ENCODE measurements around the gene BRK1. TPM values are rescaled to one million over a fixed set of nuclear protein-coding genes. Genes with fewer than 3 reads are reported as not detected.
"Not testable (repeated sequence)": the region's sequence is repeated elsewhere in the genome, so short reads cannot be mapped to it uniquely, and the experiment has no call there.

The BRK1 gene
- total RNA-seq, 1 experiment from 2014 or later, result 126 TPM

- intact Hi-C loops (cut with micrococcal nuclease; ENCODE audit: unreplicated experiment), result no loop called here
- no TSS peak for BruUV-seq (replicated peaks)
- no peak for TF ChIP-seq CTCF (IDR thresholded peaks at IDR 0.05; ENCODE audit: unreplicated experiment)
- DNase-seq, result peak; percentile 6
- H3K36me3 Mint-ChIP-seq (ENCODE audit: insufficient read depth, unreplicated experiment), result peaks cover 30% of the 10 kb centered on the region
- H3K4me3 Mint-ChIP-seq (ENCODE audit: low read depth, unreplicated experiment), result peak overlapping the region; percentile 99
- H3K9me3 Mint-ChIP-seq (ENCODE audit: low read depth, unreplicated experiment), result no peaks in the 10 kb centered on the region
- H3K4me1 Mint-ChIP-seq (ENCODE audit: low read depth, unreplicated experiment), result no peaks in the 10 kb centered on the region
- H3K27ac Mint-ChIP-seq (ENCODE audit: unreplicated experiment), result peak overlapping the region; percentile 95
- no peaks in the 10 kb centered on the region for H3K27me3 Mint-ChIP-seq (ENCODE audit: unreplicated experiment)
- CTCF ChIA-PET, result no interaction called here
Observed at GRCh38 chr3:10116138-10116460, 624 bp downstream of the BRK1 start.

GRCh38 chr3:10116928-10117327, 1.5 kb downstream of the BRK1 start:
- peak overlapping the region; percentile 99 for H3K4me3 Mint-ChIP-seq (ENCODE audit: low read depth, unreplicated experiment)
- CTCF ChIA-PET, result no interaction called here
- peaks cover 31% of the 10 kb centered on the region for H3K36me3 Mint-ChIP-seq (ENCODE audit: insufficient read depth, unreplicated experiment)
- intact Hi-C loops (cut with micrococcal nuclease; ENCODE audit: unreplicated experiment), result no loop called here
- no peak for DNase-seq
- BruUV-seq (replicated peaks), result no TSS peak
- H3K4me1 Mint-ChIP-seq (ENCODE audit: low read depth, unreplicated experiment), result no peaks in the 10 kb centered on the region
- no peak for TF ChIP-seq CTCF (IDR thresholded peaks at IDR 0.05; ENCODE audit: unreplicated experiment)
- no peaks in the 10 kb centered on the region for H3K9me3 Mint-ChIP-seq (ENCODE audit: low read depth, unreplicated experiment)
- no peak overlapping the region for H3K27ac Mint-ChIP-seq (ENCODE audit: unreplicated experiment)
- no peaks in the 10 kb centered on the region for H3K27me3 Mint-ChIP-seq (ENCODE audit: unreplicated experiment)

GRCh38 chr3:10119376-10119775, 3.9 kb downstream of the BRK1 start:
- H3K27me3 Mint-ChIP-seq (ENCODE audit: unreplicated experiment), result no peaks in the 10 kb centered on the region
- no TSS peak for BruUV-seq (replicated peaks)
- no peak overlapping the region for H3K4me3 Mint-ChIP-seq (ENCODE audit: low read depth, unreplicated experiment)
- intact Hi-C loops (cut with micrococcal nuclease; ENCODE audit: unreplicated experiment), result no loop called here
- CTCF ChIA-PET, result interaction anchor here (0.7 kb wide), 2 partner anchors 234 to 235 kb away, joined by 4 to 5 read pairs; no protein-coding TSS in a partner anchor
- no peak for TF ChIP-seq CTCF (IDR thresholded peaks at IDR 0.05; ENCODE audit: unreplicated experiment)
- H3K27ac Mint-ChIP-seq (ENCODE audit: unreplicated experiment), result no peak overlapping the region
- DNase-seq, result no peak
- H3K36me3 Mint-ChIP-seq (ENCODE audit: insufficient read depth, unreplicated experiment), result peaks cover 44% of the 10 kb centered on the region
- no peaks in the 10 kb centered on the region for H3K4me1 Mint-ChIP-seq (ENCODE audit: low read depth, unreplicated experiment)
- H3K9me3 Mint-ChIP-seq (ENCODE audit: low read depth, unreplicated experiment), result peaks cover 2% of the 10 kb centered on the region

DNA sequence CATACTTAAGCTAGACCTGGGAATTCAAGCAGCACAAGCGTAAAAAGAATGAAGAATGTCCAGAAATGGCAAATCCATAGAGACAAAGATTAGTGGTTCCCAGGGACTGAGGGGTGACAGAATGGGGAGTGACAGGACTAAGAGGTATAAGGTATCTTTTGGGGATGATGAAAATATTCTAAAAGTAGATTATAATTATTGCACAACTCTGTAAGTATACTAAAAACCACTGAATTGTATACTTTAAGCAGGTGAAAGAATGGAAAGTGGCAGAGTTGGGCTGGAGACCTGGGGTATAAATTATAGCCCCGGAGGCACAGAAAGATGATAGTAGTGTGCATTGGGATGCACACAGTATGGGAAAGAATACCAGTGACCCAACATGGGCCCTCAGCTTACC, 5.6 kb downstream of the BRK1 start:
- BruUV-seq (replicated peaks), result no TSS peak
- H3K27ac Mint-ChIP-seq (ENCODE audit: unreplicated experiment), result no peak overlapping the region
- no peaks in the 10 kb centered on the region for H3K4me1 Mint-ChIP-seq (ENCODE audit: low read depth, unreplicated experiment)
- no peak for DNase-seq
- CTCF ChIA-PET, result no interaction called here
- no peaks in the 10 kb centered on the region for H3K27me3 Mint-ChIP-seq (ENCODE audit: unreplicated experiment)
- no peak overlapping the region for H3K4me3 Mint-ChIP-seq (ENCODE audit: low read depth, unreplicated experiment)
- intact Hi-C loops (cut with micrococcal nuclease; ENCODE audit: unreplicated experiment), result no loop called here
- peaks cover 2% of the 10 kb centered on the region for H3K9me3 Mint-ChIP-seq (ENCODE audit: low read depth, unreplicated experiment)
- peaks cover 48% of the 10 kb centered on the region for H3K36me3 Mint-ChIP-seq (ENCODE audit: insufficient read depth, unreplicated experiment)
- no peak for TF ChIP-seq CTCF (IDR thresholded peaks at IDR 0.05; ENCODE audit: unreplicated experiment)

DNA sequence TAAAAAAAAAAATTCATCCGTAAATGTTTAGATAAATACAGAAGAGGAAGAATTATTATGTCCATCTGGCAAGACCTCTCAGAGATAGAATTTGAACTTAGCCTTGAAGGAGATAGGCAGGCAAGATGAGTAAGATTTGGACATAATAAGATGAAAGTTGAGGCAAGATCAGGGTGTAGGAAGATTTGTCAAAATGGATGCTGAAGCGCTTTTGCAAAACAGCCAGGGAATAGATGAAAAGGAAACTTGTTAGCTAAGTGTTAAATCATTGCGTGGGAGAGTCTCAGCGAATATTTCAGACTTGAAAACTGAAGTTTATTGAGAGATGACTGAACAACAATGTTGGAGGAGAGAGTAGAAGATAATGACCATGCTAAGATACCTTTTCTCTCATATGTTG, 7.2 kb downstream of the BRK1 start:
- CTCF ChIA-PET, result no interaction called here
- Mint-ChIP-seq H3K27ac (ENCODE audit: unreplicated experiment) (no peak overlapping the region), H3K9me3 (ENCODE audit: low read depth, unreplicated experiment) (peaks cover 2% of the 10 kb centered on the region), H3K36me3 (ENCODE audit: insufficient read depth, unreplicated experiment) (peaks cover 46% of the 10 kb centered on the region), H3K4me3 (ENCODE audit: low read depth, unreplicated experiment) (no peak overlapping the region), H3K27me3 (ENCODE audit: unreplicated experiment) (no peaks in the 10 kb centered on the region), H3K4me1 (ENCODE audit: low read depth, unreplicated experiment) (no peaks in the 10 kb centered on the region)
- no peak for DNase-seq
- no TSS peak for BruUV-seq (replicated peaks)
- TF ChIP-seq CTCF (IDR thresholded peaks at IDR 0.05; ENCODE audit: unreplicated experiment), result no peak
- intact Hi-C loops (cut with micrococcal nuclease; ENCODE audit: unreplicated experiment), result no loop called here

- H3K4me1 Mint-ChIP-seq (ENCODE audit: low read depth, unreplicated experiment); CTCF ChIA-PET; H3K27me3 Mint-ChIP-seq (ENCODE audit: unreplicated experiment); H3K27ac Mint-ChIP-seq (ENCODE audit: unreplicated experiment); BruUV-seq (replicated peaks); H3K36me3 Mint-ChIP-seq (ENCODE audit: insufficient read depth, unreplicated experiment); H3K9me3 Mint-ChIP-seq (ENCODE audit: low read depth, unreplicated experiment); intact Hi-C loops (cut with micrococcal nuclease; ENCODE audit: unreplicated experiment); DNase-seq; H3K4me3 Mint-ChIP-seq (ENCODE audit: low read depth, unreplicated experiment): not testable (repeated sequence)
Observed at GRCh38 chr3:10135872-10136271, 20.4 kb downstream of the BRK1 start.

Data from Calu3 (cell line).